Liver (tissue), 9 donors: ENCODE results near the gene PCDH9. TPM values are rescaled to one million over a fixed set of nuclear protein-coding genes. Genes with fewer than 3 reads are reported as not detected.

Source experiments
- DNase-seq: peaks from one replicate; pipeline ENCODE4 v3.0.0-alpha.2; 2017; ENCODE audit warnings: low spot score
- H3K27ac ChIP-seq, 2 donors: one replicate each; pipeline ENCODE4 v1.7.0; 2013; ENCODE audit warnings: inconsistent platforms in 2 of 2, low read length in 2 of 2, control low read depth in 1 of 2, low read depth in 1 of 2, mild to moderate bottlenecking in 1 of 2
- H3K27me3 ChIP-seq, 4 donors: one replicate each; pipeline versions ENCODE4 v1.6.1 to v1.7.0; 2013; ENCODE audit warnings: low read length in 3 of 4, inconsistent platforms in 1 of 4, mild to moderate bottlenecking in 1 of 4, moderate library complexity in 1 of 4; ENCODE audit not compliant: control insufficient read depth in 4 of 4, insufficient read depth in 4 of 4
- H3K36me3 ChIP-seq, 4 donors: one replicate each; pipeline versions ENCODE4 v1.6.1 to v1.7.0; 2013; ENCODE audit warnings: low read length in 3 of 4, mild to moderate bottlenecking in 3 of 4, low read depth in 1 of 4, moderate library complexity in 1 of 4; ENCODE audit not compliant: control insufficient read depth in 4 of 4, insufficient read depth in 3 of 4
- H3K4me1 ChIP-seq, 4 donors: one replicate each; pipeline versions ENCODE4 v1.6.1 to v1.7.0; 2013; ENCODE audit warnings: low read length in 3 of 4, mild to moderate bottlenecking in 3 of 4, moderate library complexity in 1 of 4; ENCODE audit not compliant: control insufficient read depth in 4 of 4, insufficient read depth in 4 of 4
- H3K4me3 ChIP-seq, 3 donors: one replicate each; pipeline versions ENCODE4 v1.6.1 to v1.7.0; 2013; ENCODE audit warnings: low read length in 3 of 3, control low read depth in 1 of 3, low read depth in 1 of 3, mild to moderate bottlenecking in 1 of 3
- H3K9ac ChIP-seq, 2 donors: one replicate each; pipeline ENCODE4 v1.7.0; 2013; ENCODE audit warnings: low read length in 2 of 2, mild to moderate bottlenecking in 2 of 2, moderate library complexity in 2 of 2, control low read depth in 1 of 2, low read depth in 1 of 2
- H3K9me3 ChIP-seq, 4 donors: one replicate each; pipeline versions ENCODE4 v1.6.1 to v1.7.0; 2013; ENCODE audit warnings: low read length in 3 of 4; ENCODE audit not compliant: control insufficient read depth in 4 of 4
- EGR1 ChIP-seq, 2 donors: IDR thresholded peaks; 2 replicates each; pipeline ENCODE4 v1.6.1; 2016 to 2018; ENCODE audit warnings: antibody characterized with exemption in 2 of 2, low read depth in 2 of 2
- FOXA1 ChIP-seq: IDR thresholded peaks from 2 replicates; pipeline ENCODE4 v1.6.1; 2016; ENCODE audit warnings: antibody characterized with exemption
- FOXA2 ChIP-seq: IDR thresholded peaks from 2 replicates; pipeline ENCODE4 v1.6.1; 2016; ENCODE audit warnings: antibody characterized with exemption
- GABPA ChIP-seq, 2 donors: IDR thresholded peaks in 1 of 2; conservative IDR thresholded peaks in 1 of 2; 2 replicates each; pipeline ENCODE4 v1.6.1; 2016; ENCODE audit warnings: antibody characterized with exemption in 2 of 2, mild to moderate bottlenecking in 1 of 2, moderate library complexity in 1 of 2
- HNF4A ChIP-seq, 2 donors: conservative IDR thresholded peaks; 2 replicates each; pipeline ENCODE4 v1.6.1; 2016; ENCODE audit warnings: antibody characterized with exemption in 2 of 2, mild to moderate bottlenecking in 2 of 2
- HNF4G ChIP-seq: IDR thresholded peaks from 2 replicates; pipeline ENCODE4 v1.6.1; 2016; ENCODE audit warnings: antibody characterized with exemption
- JUND ChIP-seq, 2 donors: IDR thresholded peaks; 2 replicates each; pipeline ENCODE4 v1.6.1; 2016; ENCODE audit warnings: antibody characterized with exemption in 2 of 2
- MAX ChIP-seq: IDR thresholded peaks from 2 replicates; pipeline ENCODE4 v1.6.1; 2016; ENCODE audit warnings: antibody characterized with exemption
- NR2F2 ChIP-seq: IDR thresholded peaks from 2 replicates; pipeline ENCODE4 v1.6.1; 2016; ENCODE audit warnings: antibody characterized with exemption
- RAD21 ChIP-seq, 2 donors: IDR thresholded peaks; 2 replicates each; pipeline ENCODE4 v1.6.1; 2016; ENCODE audit warnings: antibody characterized with exemption in 2 of 2, mild to moderate bottlenecking in 2 of 2
- RXRA ChIP-seq, 2 donors: IDR thresholded peaks; 2 replicates each; pipeline ENCODE4 v1.6.1; 2017 to 2018; ENCODE audit warnings: antibody characterized with exemption in 2 of 2, mild to moderate bottlenecking in 1 of 2
- SP1 ChIP-seq: IDR thresholded peaks from 2 replicates; pipeline ENCODE4 v1.6.1; 2018; ENCODE audit warnings: antibody characterized with exemption, mild to moderate bottlenecking
- TAF1 ChIP-seq: conservative IDR thresholded peaks from 2 replicates; pipeline ENCODE4 v1.6.1; 2016; ENCODE audit warnings: antibody characterized with exemption, mild to moderate bottlenecking
- YY1 ChIP-seq: IDR thresholded peaks from 2 replicates; pipeline ENCODE4 v1.6.1; 2016; ENCODE audit warnings: antibody characterized with exemption, mild to moderate bottlenecking
- ZBTB33 ChIP-seq: IDR thresholded peaks from 2 replicates; pipeline ENCODE4 v1.6.1; 2016; ENCODE audit warnings: antibody characterized with exemption
- WGBS: extraction: QIAGEN DNeasy Blood & Tissue Kit; methylation state at CpG from one replicate; pipeline ENCODE4 v1.1.7; 2013; 5-methylcytosine and 5-hydroxymethylcytosine counted together
- polyA plus RNA-seq, 2 donors: library from polyadenylated mRNA; stranded (reverse) in 1 of 2; unstranded in 1 of 2; fragments of 200-250 nt in 1 of 2; fragments of >200 nt in 1 of 2; fragmentation: Nextera tagmentation in 1 of 2; extraction: Ambion mirVana in 1 of 2; gene quantifications; one replicate each; pipeline versions ENCODE4 v1.2.1 to v1.2.3, GENCODE V29; 2013 to 2015
- total RNA-seq, 2 donors: library from RNA; depleted of rRNA; stranded (reverse); fragments of >200 nt; gene quantifications; one replicate each; pipeline ENCODE4 v1.2.3, GENCODE V29; 2014
- TF ChIP-seq, protein P1 (sequence below): IDR thresholded peaks from 2 replicates; pipeline ENCODE4 v1.6.1; 2016; ENCODE audit warnings: antibody characterized with exemption, mild to moderate bottlenecking
- TF ChIP-seq, protein P2 (sequence below): fragments of 150-350 bp; IDR thresholded peaks from 2 replicates; pipeline ENCODE4 v1.5.1; 2017; ENCODE audit warnings: improper control_type of control experiment, low read depth, low read length; ENCODE audit not compliant: missing input control
- TF ChIP-seq, protein P3 (sequence below): IDR thresholded peaks from 2 replicates; pipeline ENCODE4 v1.6.1; 2016; ENCODE audit warnings: antibody characterized with exemption
- donor health status: healthy.
- donor health status: healthy.
- donor health status: healthy.
- donor health status: healthy.
- donor health status: healthy.

PCDH9 gene
- total and polyA plus RNA-seq, 4 donors: 0.90 to 4.0 (median 2.2) TPM

DNA sequence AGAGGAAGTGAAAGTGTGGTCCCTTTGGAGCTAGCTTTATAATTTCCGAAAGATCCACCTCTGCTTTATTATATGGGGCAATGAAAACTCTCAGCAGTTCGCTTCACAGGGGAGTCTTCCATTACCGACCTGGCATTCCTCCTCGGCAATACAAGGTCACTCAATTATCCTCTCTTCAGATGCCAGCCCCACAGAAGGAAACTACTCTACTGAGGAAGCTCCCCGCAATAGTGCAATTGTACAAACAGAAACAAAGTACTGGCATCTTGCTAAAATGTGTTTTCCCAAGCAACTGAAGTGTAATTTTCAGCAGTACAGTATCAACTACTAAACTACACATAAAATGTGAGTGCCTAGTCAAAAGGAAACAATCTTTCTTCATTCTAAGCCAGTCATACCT, 702.0 kb downstream of the PCDH9 start:
- 77% methylated on average over 5 of the region's 5 CpGs for WGBS
- no peak overlapping the region for H3K27ac ChIP-seq
- TF ChIP-seq GABPA (IDR thresholded peaks at IDR 0.05 in 1 of 2, conservative IDR thresholded peaks at IDR 0.05 in 1 of 2) (no peak), FOXA2 (no peak), MAX (no peak), TAF1 (no peak), JUND (IDR thresholded peaks at IDR 0.05) (no peak), SP1 (no peak)
- TF ChIP-seq, protein P1, sequence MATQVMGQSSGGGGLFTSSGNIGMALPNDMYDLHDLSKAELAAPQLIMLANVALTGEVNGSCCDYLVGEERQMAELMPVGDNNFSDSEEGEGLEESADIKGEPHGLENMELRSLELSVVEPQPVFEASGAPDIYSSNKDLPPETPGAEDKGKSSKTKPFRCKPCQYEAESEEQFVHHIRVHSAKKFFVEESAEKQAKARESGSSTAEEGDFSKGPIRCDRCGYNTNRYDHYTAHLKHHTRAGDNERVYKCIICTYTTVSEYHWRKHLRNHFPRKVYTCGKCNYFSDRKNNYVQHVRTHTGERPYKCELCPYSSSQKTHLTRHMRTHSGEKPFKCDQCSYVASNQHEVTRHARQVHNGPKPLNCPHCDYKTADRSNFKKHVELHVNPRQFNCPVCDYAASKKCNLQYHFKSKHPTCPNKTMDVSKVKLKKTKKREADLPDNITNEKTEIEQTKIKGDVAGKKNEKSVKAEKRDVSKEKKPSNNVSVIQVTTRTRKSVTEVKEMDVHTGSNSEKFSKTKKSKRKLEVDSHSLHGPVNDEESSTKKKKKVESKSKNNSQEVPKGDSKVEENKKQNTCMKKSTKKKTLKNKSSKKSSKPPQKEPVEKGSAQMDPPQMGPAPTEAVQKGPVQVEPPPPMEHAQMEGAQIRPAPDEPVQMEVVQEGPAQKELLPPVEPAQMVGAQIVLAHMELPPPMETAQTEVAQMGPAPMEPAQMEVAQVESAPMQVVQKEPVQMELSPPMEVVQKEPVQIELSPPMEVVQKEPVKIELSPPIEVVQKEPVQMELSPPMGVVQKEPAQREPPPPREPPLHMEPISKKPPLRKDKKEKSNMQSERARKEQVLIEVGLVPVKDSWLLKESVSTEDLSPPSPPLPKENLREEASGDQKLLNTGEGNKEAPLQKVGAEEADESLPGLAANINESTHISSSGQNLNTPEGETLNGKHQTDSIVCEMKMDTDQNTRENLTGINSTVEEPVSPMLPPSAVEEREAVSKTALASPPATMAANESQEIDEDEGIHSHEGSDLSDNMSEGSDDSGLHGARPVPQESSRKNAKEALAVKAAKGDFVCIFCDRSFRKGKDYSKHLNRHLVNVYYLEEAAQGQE: no peak
- no peaks in the 10 kb centered on the region for H3K36me3 ChIP-seq
- no peak for DNase-seq
- no peak overlapping the region for H3K9ac ChIP-seq
- no peaks in the 10 kb centered on the region for H3K27me3 ChIP-seq
- no peaks in the 10 kb centered on the region for H3K4me1 ChIP-seq
- no peaks in the 10 kb centered on the region for H3K9me3 ChIP-seq
- no peak overlapping the region for H3K4me3 ChIP-seq

DNA sequence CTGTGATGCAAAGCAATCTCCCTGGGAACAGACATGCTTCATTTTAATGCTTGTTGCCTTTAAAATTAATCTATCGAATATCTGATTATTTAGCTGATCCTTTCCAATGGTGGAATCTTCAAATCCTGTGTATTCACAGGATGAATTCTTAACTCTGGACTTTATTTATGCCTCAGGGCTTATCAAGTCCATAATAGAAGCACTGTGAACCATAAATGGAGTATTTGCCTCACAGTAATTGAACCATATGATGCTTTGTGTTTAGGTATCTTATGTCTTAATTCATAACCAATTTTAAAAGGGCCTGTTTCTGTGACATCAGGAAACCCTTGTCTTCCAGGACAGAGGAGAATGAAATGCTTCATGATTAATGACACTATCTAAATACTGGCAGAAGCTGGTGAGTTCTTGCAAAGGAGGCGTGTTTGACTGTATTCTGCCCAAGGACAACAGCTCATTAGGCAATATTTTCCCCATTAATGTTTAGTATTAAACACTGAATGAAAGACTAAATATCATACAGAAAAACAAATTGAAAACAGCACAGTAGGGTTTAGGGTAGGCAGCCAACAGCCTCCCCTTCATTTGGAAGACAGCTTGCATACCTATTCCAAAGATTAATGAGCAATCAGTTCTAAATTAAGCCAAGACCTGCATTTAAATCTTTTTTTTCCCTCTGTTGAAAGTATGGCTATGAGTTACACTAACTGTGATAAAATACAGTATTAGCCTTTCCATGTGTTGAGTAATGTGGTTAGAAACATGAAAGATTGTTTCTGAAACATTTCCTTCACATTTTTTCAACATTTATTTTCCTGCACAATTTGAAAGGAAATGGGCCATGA, 709.4 kb downstream of the PCDH9 start:
- no peak for DNase-seq
- Histone ChIP-seq H3K27ac (no peak overlapping the region), H3K9me3 (no peaks in the 10 kb centered on the region), H3K4me3 (no peak overlapping the region), H3K9ac (no peak overlapping the region), H3K36me3 (no peaks in the 10 kb centered on the region), H3K27me3 (no peaks in the 10 kb centered on the region), H3K4me1 (no peaks in the 10 kb centered on the region)
- TF ChIP-seq HNF4G: no peak
- TF ChIP-seq, protein P2, sequence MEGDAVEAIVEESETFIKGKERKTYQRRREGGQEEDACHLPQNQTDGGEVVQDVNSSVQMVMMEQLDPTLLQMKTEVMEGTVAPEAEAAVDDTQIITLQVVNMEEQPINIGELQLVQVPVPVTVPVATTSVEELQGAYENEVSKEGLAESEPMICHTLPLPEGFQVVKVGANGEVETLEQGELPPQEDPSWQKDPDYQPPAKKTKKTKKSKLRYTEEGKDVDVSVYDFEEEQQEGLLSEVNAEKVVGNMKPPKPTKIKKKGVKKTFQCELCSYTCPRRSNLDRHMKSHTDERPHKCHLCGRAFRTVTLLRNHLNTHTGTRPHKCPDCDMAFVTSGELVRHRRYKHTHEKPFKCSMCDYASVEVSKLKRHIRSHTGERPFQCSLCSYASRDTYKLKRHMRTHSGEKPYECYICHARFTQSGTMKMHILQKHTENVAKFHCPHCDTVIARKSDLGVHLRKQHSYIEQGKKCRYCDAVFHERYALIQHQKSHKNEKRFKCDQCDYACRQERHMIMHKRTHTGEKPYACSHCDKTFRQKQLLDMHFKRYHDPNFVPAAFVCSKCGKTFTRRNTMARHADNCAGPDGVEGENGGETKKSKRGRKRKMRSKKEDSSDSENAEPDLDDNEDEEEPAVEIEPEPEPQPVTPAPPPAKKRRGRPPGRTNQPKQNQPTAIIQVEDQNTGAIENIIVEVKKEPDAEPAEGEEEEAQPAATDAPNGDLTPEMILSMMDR: no peak
- no peak for TF ChIP-seq TAF1
- no peak for TF ChIP-seq RAD21 (IDR thresholded peaks at IDR 0.05)
- no peak for TF ChIP-seq MAX
- TF ChIP-seq SP1: no peak
- no peak for TF ChIP-seq GABPA (IDR thresholded peaks at IDR 0.05 in 1 of 2, conservative IDR thresholded peaks at IDR 0.05 in 1 of 2)
- TF ChIP-seq, protein P3, sequence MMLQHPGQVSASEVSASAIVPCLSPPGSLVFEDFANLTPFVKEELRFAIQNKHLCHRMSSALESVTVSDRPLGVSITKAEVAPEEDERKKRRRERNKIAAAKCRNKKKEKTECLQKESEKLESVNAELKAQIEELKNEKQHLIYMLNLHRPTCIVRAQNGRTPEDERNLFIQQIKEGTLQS: no peak
- TF ChIP-seq EGR1 (IDR thresholded peaks at IDR 0.05; ENCODE audit: low read depth in 2 of 2): no peak
- TF ChIP-seq HNF4A (conservative IDR thresholded peaks at IDR 0.05): no peak
- TF ChIP-seq, protein P1: no peak
- TF ChIP-seq YY1: no peak
- no peak for TF ChIP-seq FOXA2
- TF ChIP-seq FOXA1: no peak
- no peak for TF ChIP-seq NR2F2
- TF ChIP-seq RXRA (IDR thresholded peaks at IDR 0.05): no peak
- TF ChIP-seq JUND (IDR thresholded peaks at IDR 0.05): no peak
- no peak for TF ChIP-seq ZBTB33
- WGBS: 70% methylated on average over 2 of the region's 2 CpGs
